B cell (primary cell): Measurements from ENCODE around the gene FAM114A2. TPM values are rescaled to one million over a fixed set of nuclear protein-coding genes. Genes with fewer than 3 reads are reported as not detected.

Experiments used
- ATAC-seq: fragments of 200-7000 bp; cut with Tn5 transposase; one replicate; pipeline ENCODE4 v1.10.0; 2021; ENCODE audit warnings: low read depth, mild to moderate bottlenecking, moderate number of reproducible peaks, moderate library complexity
- CTCF ChIA-PET: fragments of 350-600 bp; sonication (Branson Sonifier 250); formaldehyde crosslinking; loops from one replicate; lab custom pipeline; 2021; ENCODE audit warnings: antibody characterized with exemption, inconsistent platforms; lab: Charles Lee
- POLR2A ChIA-PET: fragments of 350-600 bp; sonication (Branson Sonifier 250); formaldehyde crosslinking; loops from one replicate; lab custom pipeline; 2021; ENCODE audit warnings: antibody characterized with exemption; lab: Charles Lee
- DNase-seq: peaks from one replicate; pipeline ENCODE4 v3.0.0; 2013
- H2AFZ ChIP-seq: 2 replicates; pipeline ENCODE4 v1.6.1; 2012; ENCODE audit warnings: mild to moderate bottlenecking, low read depth, low read length; ENCODE audit not compliant: insufficient read depth, poor library complexity, severe bottlenecking
- H3K27ac ChIP-seq, 2 donors: 1 replicate in 1 of 2; 2 replicates in 1 of 2; pipeline ENCODE4 v1.5.1; 2012 to 2013; ENCODE audit warnings: low read length in 2 of 2, mild to moderate bottlenecking in 2 of 2, moderate library complexity in 1 of 2
- H3K27me3 ChIP-seq, 4 experiments: fragments of 200-600 bp in 1 of 4; sonication (generic) in 1 of 4; replicated peaks in 1 of 4; 1 replicate in 2 of 4; 2 replicates in 2 of 4; pipeline versions ENCODE4 v1.6.1 to v1.7.0; 2013 to 2016; ENCODE audit warnings: low read length in 3 of 4, mild to moderate bottlenecking in 2 of 4, mixed read lengths in 1 of 4, moderate library complexity in 1 of 4; ENCODE audit not compliant: insufficient read depth in 4 of 4, control insufficient read depth in 3 of 4; ENCODE audit errors: control extremely low read depth in 1 of 4
- H3K36me3 ChIP-seq, 2 experiments: replicated peaks in 1 of 2; 1 replicate in 1 of 2; 2 replicates in 1 of 2; pipeline versions ENCODE4 v1.6.1 to v1.7.1; 2013; ENCODE audit warnings: low read length in 1 of 2; ENCODE audit not compliant: insufficient read depth in 2 of 2, control insufficient read depth in 1 of 2; ENCODE audit errors: control extremely low read depth in 1 of 2, extremely low read depth in 1 of 2
- H3K4me1 ChIP-seq, 2 donors: fragments of 200-600 bp in 1 of 2; sonication (generic) in 1 of 2; 1 replicate in 1 of 2; 2 replicates in 1 of 2; pipeline versions ENCODE4 v1.5.1 to v1.6.1; 2013 to 2017; ENCODE audit warnings: low read length in 2 of 2; ENCODE audit not compliant: control insufficient read depth in 2 of 2, insufficient read depth in 2 of 2
- H3K4me2 ChIP-seq: replicated peaks from 2 replicates; pipeline ENCODE3; 2012; ENCODE audit warnings: mild to moderate bottlenecking, low read depth, low read length; ENCODE audit not compliant: poor library complexity, severe bottlenecking
- H3K4me3 ChIP-seq, 5 experiments: fragments of 200-600 bp in 1 of 5; sonication (generic) in 1 of 5; 1 replicate in 3 of 5; 2 replicates in 2 of 5; pipeline versions ENCODE4 v1.5.1 to v1.7.0; 2011 to 2016; ENCODE audit warnings: low read length in 4 of 5, mild to moderate bottlenecking in 4 of 5, low read depth in 2 of 5, control low read depth in 1 of 5, moderate library complexity in 1 of 5; ENCODE audit not compliant: insufficient read depth in 1 of 5; ENCODE audit errors: control extremely low read depth in 1 of 5, extremely low read depth in 1 of 5
- H3K79me2 ChIP-seq: fragments of 200-600 bp; sonication (generic); one replicate; pipeline ENCODE4 v1.6.0; 2016; ENCODE audit warnings: low read length; ENCODE audit not compliant: control insufficient read depth, insufficient read depth
- H3K9ac ChIP-seq: fragments of 200-600 bp; sonication (generic); 2 replicates; pipeline ENCODE4 v1.6.1; 2017; ENCODE audit warnings: mild to moderate bottlenecking, low read length, moderate library complexity
- H3K9me3 ChIP-seq, 3 donors: one replicate each; pipeline versions ENCODE4 v1.6.1 to v1.7.1; 2013; ENCODE audit warnings: low read length in 2 of 3; ENCODE audit not compliant: control insufficient read depth in 2 of 3, insufficient read depth in 1 of 3; ENCODE audit errors: control extremely low read depth in 1 of 3
- H4K20me1 ChIP-seq: 2 replicates; pipeline ENCODE4 v1.6.0; 2012; ENCODE audit warnings: mild to moderate bottlenecking, low read length; ENCODE audit not compliant: insufficient read depth, control insufficient read depth, poor library complexity, severe bottlenecking
- H3K27ac Mint-ChIP-seq: one replicate; pipeline ENCODE4 v1.8.0; 2021; ENCODE audit warnings: mixed read lengths
- H3K27me3 Mint-ChIP-seq: one replicate; pipeline ENCODE4 v1.8.0; 2021; ENCODE audit warnings: mixed read lengths
- H3K4me1 Mint-ChIP-seq: one replicate; pipeline ENCODE4 v1.8.0; 2021; ENCODE audit warnings: mixed read lengths
- H3K4me3 Mint-ChIP-seq: one replicate; pipeline ENCODE4 v1.8.0; 2021; ENCODE audit warnings: mixed read lengths
- H3K9me3 Mint-ChIP-seq: one replicate; pipeline ENCODE4 v1.8.0; 2022; ENCODE audit warnings: mixed read lengths; ENCODE audit not compliant: insufficient read depth
- CTCF ChIP-seq: fragments of 200-600 bp; IDR thresholded peaks from one replicate; pipeline ENCODE4 v1.8.0; 2022; ENCODE audit warnings: antibody characterized with exemption, mild to moderate bottlenecking
- EZH2 ChIP-seq: IDR thresholded peaks from 2 replicates; pipeline ENCODE4 v1.6.1; 2012; ENCODE audit warnings: borderline replicate concordance, low read depth, mild to moderate bottlenecking, moderate library complexity, low read length; ENCODE audit not compliant: insufficient read depth, poor library complexity, severe bottlenecking
- WGBS: methylation state at CpG from one replicate; pipeline ENCODE4 v1.1.5; 2013; ENCODE audit warnings: missing lambda C conversion rate; ENCODE audit not compliant: insufficient coverage; 5-methylcytosine and 5-hydroxymethylcytosine counted together
- intact Hi-C: fragments of 100-400 bp; cut with micrococcal nuclease; formaldehyde crosslinking; loops from one replicate; pipeline ENCODE4 v1.10.0; 2022
- polyA plus RNA-seq: library from polyadenylated mRNA; depleted of rRNA; stranded (reverse); fragments of >200 nt; gene quantifications from 2 replicates; pipeline ENCODE4 v1.2.3, GENCODE V29; 2012
- total RNA-seq, 2 donors: library from RNA; stranded (reverse); fragments of 120-200 nt in 1 of 2; gene quantifications; 1 replicate in 1 of 2; 2 replicates in 1 of 2; pipeline versions ENCODE4 v1.2.3 to v1.2.4, GENCODE V29; 2013 to 2022

The FAM114A2 gene
- total and polyA plus RNA-seq, 2 donors (not counting 1 experiment from before 2014, with no cell fraction given): 6.0 to 34.2 TPM

DNA sequence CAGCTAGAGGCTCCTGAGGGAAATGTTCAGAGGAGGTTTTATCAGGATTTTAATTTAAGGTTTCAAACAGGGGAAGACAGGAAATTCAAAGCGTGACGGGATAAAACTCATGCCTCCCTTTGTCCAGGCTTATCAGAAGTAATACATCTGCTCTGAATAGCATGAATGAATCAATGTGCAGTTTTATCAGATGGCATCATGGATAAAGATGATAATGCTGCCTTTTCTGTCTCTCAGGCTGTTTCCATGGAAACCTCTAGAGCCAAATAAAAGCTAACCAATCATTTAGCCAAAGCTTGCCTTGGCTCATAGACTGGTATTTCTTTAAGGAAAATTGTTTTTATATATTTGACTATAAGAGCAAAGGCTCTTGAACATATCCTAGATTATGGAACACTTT lies 16.5 kb upstream of the FAM114A2 start:
- Mint-ChIP-seq H3K27ac (no peak overlapping the region), H3K4me3 (no peak overlapping the region), H3K9me3 (no peaks in the 10 kb centered on the region), H3K4me1 (peaks cover 24% of the 10 kb centered on the region), H3K27me3 (no peaks in the 10 kb centered on the region)
- H3K9me3 ChIP-seq: no peaks in the 10 kb centered on the region
- no CpG with 5 or more reads among the region's 2 CpGs for WGBS
- H3K27ac ChIP-seq: no peak overlapping the region
- H3K79me2 ChIP-seq: no peaks in the 10 kb centered on the region
- ChIA-PET CTCF (interaction anchor here (1.3 to 3.4 kb wide), 3 partner anchors 8 to 17 kb away, joined by 3 to 12 read pairs (median 8); no protein-coding TSS in a partner anchor), POLR2A (no interaction called here)
- peaks cover 7% of the 10 kb centered on the region for H4K20me1 ChIP-seq
- H3K4me3 ChIP-seq: no peak overlapping the region
- peaks cover 0 to 31% of the 10 kb centered on the region in 2 experiments for H3K36me3 ChIP-seq
- H3K9ac ChIP-seq: no peak overlapping the region
- intact Hi-C loops: no loop called here
- peaks cover 11 to 19% of the 10 kb centered on the region in 2 donors for H3K4me1 ChIP-seq
- no peak for TF ChIP-seq EZH2
- TF ChIP-seq CTCF: no peak
- DNase-seq (no peak), ATAC-seq (no peak)
- H2AFZ ChIP-seq: no peak overlapping the region
- H3K4me2 ChIP-seq: no peak overlapping the region
- H3K27me3 ChIP-seq: no peaks in the 10 kb centered on the region

DNA sequence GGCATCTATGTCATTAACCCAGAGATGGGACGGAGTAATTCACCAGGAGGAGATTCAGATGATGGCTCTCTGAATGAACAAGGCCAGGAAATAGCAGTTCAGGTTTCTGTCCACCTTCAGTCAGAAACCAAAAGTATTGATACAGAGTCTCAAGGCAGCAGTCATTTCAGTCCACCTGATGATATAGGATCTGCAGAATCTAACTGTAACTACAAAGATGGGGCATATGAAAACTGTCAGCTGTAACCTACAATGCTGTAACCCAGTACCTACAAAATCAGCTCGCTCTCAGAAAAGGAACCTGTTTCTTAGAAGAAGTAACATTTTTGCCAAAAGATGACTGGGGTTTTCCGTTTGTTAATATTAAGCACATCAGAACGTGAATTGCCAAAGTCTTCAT lies 14.8 kb upstream of the FAM114A2 start:
- H3K4me1 ChIP-seq: peaks cover 3% of the 10 kb centered on the region in 2 donors
- intact Hi-C loops: no loop called here
- H3K27ac Mint-ChIP-seq: no peak overlapping the region
- H3K4me2 ChIP-seq: no peak overlapping the region
- H3K4me1 Mint-ChIP-seq: peaks cover 8% of the 10 kb centered on the region
- no peak overlapping the region for H2AFZ ChIP-seq
- ChIA-PET POLR2A (no interaction called here), CTCF (interaction anchor here (0.6 to 3.4 kb wide), 2 partner anchors 19 to 173 kb away, joined by 3 to 12 read pairs; no protein-coding TSS in a partner anchor)
- H3K79me2 ChIP-seq: no peaks in the 10 kb centered on the region
- no peaks in the 10 kb centered on the region for H3K27me3 Mint-ChIP-seq
- H3K9me3 ChIP-seq: no peaks in the 10 kb centered on the region
- no peak overlapping the region for H3K4me3 Mint-ChIP-seq
- peaks cover 0 to 36% of the 10 kb centered on the region in 2 experiments for H3K36me3 ChIP-seq
- peaks cover 7% of the 10 kb centered on the region for H4K20me1 ChIP-seq
- no peaks in the 10 kb centered on the region for H3K9me3 Mint-ChIP-seq
- no peak overlapping the region for H3K9ac ChIP-seq
- H3K4me3 ChIP-seq: no peak overlapping the region
- ATAC-seq: no peak
- no peaks in the 10 kb centered on the region for H3K27me3 ChIP-seq
- no peak for DNase-seq
- WGBS: 100% methylated on average over 1 of the region's 4 CpGs
- no peak overlapping the region for H3K27ac ChIP-seq
- no peak for TF ChIP-seq CTCF
- no peak for TF ChIP-seq EZH2
